CD4-positive, alpha-beta T cell treated with Interleukin-1 beta for 1 hour (primary cell): Measurements from ENCODE around the gene AP1M1.

ENCODE experiments used
- DNase-seq, 2 donors: peaks; one replicate each; pipeline ENCODE4 v3.0.0-alpha.2; 2020 to 2022

Gene AP1M1

GRCh38 chr19:16185768-16186123, 12.0 kb upstream of the AP1M1 start:
- peak; percentile 37 to 39 for DNase-seq

GRCh38 chr19:16188521-16188920, 9.2 kb upstream of the AP1M1 start:
- no peak for DNase-seq

GRCh38 chr19:16190198-16190597, 7.5 kb upstream of the AP1M1 start:
- no peak for DNase-seq

- DNase-seq, result no peak
Observed at GRCh38 chr19:16190736-16191135, 7.0 kb upstream of the AP1M1 start.

GRCh38 chr19:16191216-16191908, 6.3 kb upstream of the AP1M1 start:
- no peak for DNase-seq

GRCh38 chr19:16193466-16193865, 4.2 kb upstream of the AP1M1 start:
- no peak for DNase-seq

- DNase-seq, result no peak
Observed at GRCh38 chr19:16197188-16197621, 506 bp upstream of the AP1M1 start.

- no peak for DNase-seq
Observed at GRCh38 chr19:16198370-16198651, 600 bp downstream of the AP1M1 start.

GRCh38 chr19:16199275-16199932, 1.7 kb downstream of the AP1M1 start:
- DNase-seq, result no peak

GRCh38 chr19:16200038-16201010, 2.6 kb downstream of the AP1M1 start:
- no peak for DNase-seq

GRCh38 chr19:16201011-16201391, 3.3 kb downstream of the AP1M1 start:
- DNase-seq, result no peak

GRCh38 chr19:16202320-16203255, 4.9 kb downstream of the AP1M1 start:
- DNase-seq, result no peak

- DNase-seq, result no peak
Observed at GRCh38 chr19:16203256-16204004, 5.7 kb downstream of the AP1M1 start.

- DNase-seq, result no peak
Observed at GRCh38 chr19:16204005-16204294, 6.2 kb downstream of the AP1M1 start.

- DNase-seq, result no peak
Observed at GRCh38 chr19:16205205-16206045, 7.7 kb downstream of the AP1M1 start.

GRCh38 chr19:16206046-16206605, 8.4 kb downstream of the AP1M1 start:
- DNase-seq, result no peak

GRCh38 chr19:16206637-16207036, 8.9 kb downstream of the AP1M1 start:
- DNase-seq, result no peak

- no peak for DNase-seq
Observed at GRCh38 chr19:16207063-16207462, 9.4 kb downstream of the AP1M1 start.

- DNase-seq, result no peak
Observed at GRCh38 chr19:16207490-16208025, 9.8 kb downstream of the AP1M1 start.

GRCh38 chr19:16208064-16208759, 10.5 kb downstream of the AP1M1 start:
- no peak for DNase-seq
